ENCODE measurements around the gene RASEF. TPM values are rescaled to one million over a fixed set of nuclear protein-coding genes. Genes with fewer than 3 reads are reported as not detected.

RASEF gene
- total RNA-seq, 3 donors from 2014 or later = 17.2 to 40.7 (median 37.6) TPM

- intact Hi-C loops (cut with DNase I, micrococcal nuclease) = no loop called here
- no peaks in the 10 kb centered on the region for H3K4me1 ChIP-seq (ENCODE audit: low read depth)
- DNase-seq = no peak
- no peak for TF ChIP-seq CTCF (IDR thresholded peaks at IDR 0.05)
- no peak for ATAC-seq
- no peaks in the 10 kb centered on the region for H3K36me3 ChIP-seq (ENCODE audit: low read depth)
- no peaks in the 10 kb centered on the region for H3K9me3 ChIP-seq
- no peak overlapping the region for H3K4me3 ChIP-seq
Observed at GRCh38 chr9:83071626-83072025, 8.7 kb upstream of the RASEF start.

GRCh38 chr9:83070261-83070660, 7.3 kb upstream of the RASEF start:
- Histone ChIP-seq H3K9me3 (no peaks in the 10 kb centered on the region), H3K36me3 (ENCODE audit: low read depth) (no peaks in the 10 kb centered on the region), H3K4me3 (no peak overlapping the region), H3K4me1 (ENCODE audit: low read depth) (peaks cover 3% of the 10 kb centered on the region)
- ATAC-seq (no peak), DNase-seq (no peak)
- intact Hi-C loops (cut with DNase I, micrococcal nuclease) = no loop called here
- TF ChIP-seq CTCF (IDR thresholded peaks at IDR 0.05) = no peak

- H3K4me3 ChIP-seq = no peak overlapping the region
- intact Hi-C loops (cut with DNase I, micrococcal nuclease) = no loop called here
- H3K9me3 ChIP-seq = no peaks in the 10 kb centered on the region
- no peak for DNase-seq
- no peak for TF ChIP-seq CTCF (IDR thresholded peaks at IDR 0.05)
- H3K4me1 ChIP-seq (ENCODE audit: low read depth) = peaks cover 3% of the 10 kb centered on the region
- no peak for ATAC-seq
- no peaks in the 10 kb centered on the region for H3K36me3 ChIP-seq (ENCODE audit: low read depth)
Observed at GRCh38 chr9:83069651-83070050, 6.7 kb upstream of the RASEF start.

- H3K36me3 ChIP-seq (ENCODE audit: low read depth) = no peaks in the 10 kb centered on the region
- peaks cover 3% of the 10 kb centered on the region for H3K4me1 ChIP-seq (ENCODE audit: low read depth)
- no peak for TF ChIP-seq CTCF (IDR thresholded peaks at IDR 0.05)
- intact Hi-C loops (cut with DNase I, micrococcal nuclease) = no loop called here
- no peak overlapping the region for H3K4me3 ChIP-seq
- ATAC-seq = no peak
- no peak for DNase-seq
- H3K9me3 ChIP-seq = no peaks in the 10 kb centered on the region
Observed at GRCh38 chr9:83068414-83068813, 5.5 kb upstream of the RASEF start.

- ATAC-seq = no peak
- Histone ChIP-seq H3K36me3 (ENCODE audit: low read depth) (no peaks in the 10 kb centered on the region), H3K4me3 (no peak overlapping the region), H3K9me3 (no peaks in the 10 kb centered on the region), H3K4me1 (ENCODE audit: low read depth) (peaks cover 3% of the 10 kb centered on the region)
- intact Hi-C loops (cut with DNase I, micrococcal nuclease) = no loop called here
- no peak for DNase-seq
- no peak for TF ChIP-seq CTCF (IDR thresholded peaks at IDR 0.05)
Observed at GRCh38 chr9:83067579-83067978, 4.6 kb upstream of the RASEF start.

GRCh38 chr9:83066771-83067170, 3.8 kb upstream of the RASEF start:
- peaks cover 3% of the 10 kb centered on the region for H3K4me1 ChIP-seq (ENCODE audit: low read depth)
- intact Hi-C loops (cut with DNase I, micrococcal nuclease) = no loop called here
- H3K9me3 ChIP-seq = no peaks in the 10 kb centered on the region
- no peak overlapping the region for H3K4me3 ChIP-seq
- ATAC-seq = no peak
- DNase-seq = no peak
- TF ChIP-seq CTCF (IDR thresholded peaks at IDR 0.05) = no peak
- H3K36me3 ChIP-seq (ENCODE audit: low read depth) = no peaks in the 10 kb centered on the region

All from mucosa of descending colon (tissue), 3 donors.